GM12878 (cell line): ENCODE measurements around the gene KLHL20. TPM values are rescaled to one million over a fixed set of nuclear protein-coding genes. Genes with fewer than 3 reads are reported as not detected.

ENCODE experiments used
- ATAC-seq: fragments of 200-7000 bp; cut with Tn5 transposase; 3 replicates; pipeline ENCODE4 v1.9.1; 2020; ENCODE audit warnings: mild to moderate bottlenecking, moderate library complexity
- BruUV-seq: library from RNA; stranded (reverse); fragments of 400-500 nt; replicated peaks from 2 replicates; lab custom pipeline; 2021; lab: Mats Ljungman, UMichigan
- CTCF ChIA-PET: fragments of 300-600 bp; sonication (Branson Sonifier 250); formaldehyde crosslinking; extraction: SDS; loops from one replicate; lab custom pipeline; 2021; ENCODE audit warnings: inconsistent platforms; lab: Yijun Ruan, JAX
- POLR2A ChIA-PET: fragments of 350-600 bp; formaldehyde crosslinking; extraction: SDS; loops from one replicate; lab custom pipeline; 2021; ENCODE audit warnings: inconsistent platforms; lab: Charles Lee
- RAD21 ChIA-PET: fragments of 300-600 bp; sonication (Branson Sonifier 250); formaldehyde crosslinking; loops from one replicate; lab custom pipeline; 2023; ENCODE audit warnings: antibody characterized with exemption; ENCODE audit not compliant: unreplicated experiment; lab: Charles Lee
- SMC1A ChIA-PET: fragments of 300-600 bp; sonication (Branson Sonifier 250); formaldehyde crosslinking; loops from one replicate; lab custom pipeline; 2023; ENCODE audit not compliant: unreplicated experiment, uncharacterized antibody; lab: Charles Lee
- DNase-seq: peaks from one replicate; pipeline ENCODE4 v3.0.0-alpha.2; 2011; ENCODE audit warnings: low read depth, low spot score
- FAIRE-seq: peaks from 3 replicates; lab custom pipeline; 2011; peaks lifted over from hg19 to GRCh38; lab: Jason Lieb, UNC
- H2AFZ ChIP-seq: 2 replicates; pipeline ENCODE4 v1.6.0; 2011; ENCODE audit warnings: low read depth, low read length, control low read depth; ENCODE audit not compliant: control insufficient read depth
- H3K27ac ChIP-seq: 2 replicates; pipeline ENCODE4 v1.5.1; 2011; ENCODE audit warnings: control low read depth; ENCODE audit not compliant: control insufficient read depth, insufficient read depth
- H3K27me3 ChIP-seq, 2 experiments: replicated peaks in 1 of 2; 2 replicates each; pipeline versions ENCODE4 v1.6.0 to v1.6.1; 2011; ENCODE audit warnings: low read length in 1 of 2; ENCODE audit not compliant: control insufficient read depth in 2 of 2, insufficient read depth in 2 of 2
- H3K36me3 ChIP-seq, 2 experiments: 2 replicates each; pipeline ENCODE4 v1.5.1; 2011; ENCODE audit warnings: low read length in 1 of 2; ENCODE audit not compliant: control insufficient read depth in 2 of 2, insufficient read depth in 2 of 2
- H3K4me1 ChIP-seq: 2 replicates; pipeline ENCODE4 v1.6.1; 2011; ENCODE audit warnings: mild to moderate bottlenecking, low read length, moderate library complexity, mixed read lengths; ENCODE audit not compliant: control insufficient read depth, insufficient read depth
- H3K4me2 ChIP-seq: 2 replicates; pipeline ENCODE4 v1.6.0; 2011; ENCODE audit warnings: control low read depth; ENCODE audit not compliant: control insufficient read depth, insufficient read depth
- H3K4me3 ChIP-seq: fragments of 200-600 bp; sonication (generic); 2 replicates; pipeline ENCODE4 v1.5.1; 2016
- H3K79me2 ChIP-seq: 2 replicates; pipeline ENCODE4 v1.6.0; 2011; ENCODE audit warnings: low read length; ENCODE audit not compliant: control insufficient read depth, insufficient read depth
- H3K9ac ChIP-seq: 2 replicates; pipeline ENCODE4 v1.8.0; 2011; ENCODE audit warnings: low read length, control low read depth, mixed read lengths; ENCODE audit not compliant: control insufficient read depth, insufficient read depth
- H3K9me3 ChIP-seq: replicated peaks from 3 replicates; pipeline ENCODE4 v1.5.1; 2011; ENCODE audit warnings: mild to moderate bottlenecking, low read length; ENCODE audit not compliant: control insufficient read depth, insufficient read depth
- H4K20me1 ChIP-seq: 2 replicates; pipeline ENCODE4 v1.6.0; 2011; ENCODE audit not compliant: control insufficient read depth, insufficient read depth
- ASH2L ChIP-seq: fragments of 300-600, 200-600 bp; sonication (generic); IDR thresholded peaks from 2 replicates; pipeline ENCODE4 v1.6.1; 2017; ENCODE audit warnings: low read depth, mild to moderate bottlenecking, borderline replicate concordance
- CBX5 ChIP-seq: sonication (generic); IDR thresholded peaks from 2 replicates; pipeline ENCODE4 v1.6.1; 2016; ENCODE audit warnings: low read depth, moderate library complexity, mild to moderate bottlenecking, inconsistent platforms
- CEBPB ChIP-seq, 2 experiments: fragments of 150-350 bp in 1 of 2; IDR thresholded peaks; 2 replicates each; pipeline ENCODE4 v1.6.1; 2012 to 2014; ENCODE audit warnings: low read depth in 2 of 2, low read length in 2 of 2, borderline replicate concordance in 1 of 2, inconsistent platforms in 1 of 2
- HDAC2 ChIP-seq: fragments of 200-600 bp; sonication (generic); IDR thresholded peaks from 2 replicates; pipeline ENCODE4 v1.6.1; 2017
- JUND ChIP-seq: IDR thresholded peaks from 2 replicates; pipeline ENCODE4 v1.6.1; 2012; ENCODE audit warnings: low read depth, mild to moderate bottlenecking, low read length, improper control_type of control experiment, moderate library complexity
- MXI1 ChIP-seq: fragments of 150-350 bp; IDR thresholded peaks from 2 replicates; pipeline ENCODE4 v1.6.1; 2011; ENCODE audit warnings: low read depth, mild to moderate bottlenecking, inconsistent platforms, low read length, improper control_type of control experiment
- PAX5 ChIP-seq: IDR thresholded peaks from 2 replicates; pipeline ENCODE4 v1.6.1; 2011; ENCODE audit warnings: low read depth, low read length, borderline replicate concordance
- RELA ChIP-seq: fragments of 450-650 bp; IDR thresholded peaks from 2 replicates; pipeline ENCODE4 v1.8.0; 2014; ENCODE audit warnings: borderline replicate concordance; ENCODE audit not compliant: partially characterized antibody
- SKIL ChIP-seq: fragments of 450-650 bp; IDR thresholded peaks from 2 replicates; pipeline ENCODE4 v1.6.1; 2017; ENCODE audit warnings: mild to moderate bottlenecking, low read depth, inconsistent platforms; ENCODE audit not compliant: poor library complexity, severe bottlenecking
- SMARCA5 ChIP-seq: fragments of 450-650 bp; IDR thresholded peaks from 2 replicates; pipeline ENCODE4 v1.6.1; 2017; ENCODE audit warnings: mild to moderate bottlenecking
- SP1 ChIP-seq: IDR thresholded peaks from one replicate; pipeline ENCODE4 v1.6.1; 2011; ENCODE audit warnings: low read depth, low read length
- SREBF2 ChIP-seq: IDR thresholded peaks from 2 replicates; pipeline ENCODE4 v1.6.1; 2012; ENCODE audit warnings: mild to moderate bottlenecking, low read length
- STAT3 ChIP-seq: IDR thresholded peaks from 2 replicates; pipeline ENCODE4 v1.6.1; 2011; ENCODE audit warnings: low read depth, low read length, improper control_type of control experiment
- TAF1 ChIP-seq: IDR thresholded peaks from 2 replicates; pipeline ENCODE4 v1.6.1; 2011; ENCODE audit warnings: mild to moderate bottlenecking, low read depth, low read length, borderline replicate concordance
- TCF3 ChIP-seq: IDR thresholded peaks from 2 replicates; pipeline ENCODE4 v1.6.1; 2012; ENCODE audit warnings: low read depth, mild to moderate bottlenecking, low read length, borderline replicate concordance; ENCODE audit not compliant: insufficient read depth
- ZBED1 ChIP-seq: IDR thresholded peaks from 2 replicates; pipeline ENCODE4 v1.6.1; 2016; ENCODE audit warnings: borderline replicate concordance
- WGBS: methylation state at CpG from one replicate; pipeline ENCODE4 v1.1.6; 2016; ENCODE audit warnings: low lambda C conversion rate; ENCODE audit not compliant: insufficient replicate concordance, insufficient coverage; ENCODE audit errors: missing lambda C conversion rate; 5-methylcytosine and 5-hydroxymethylcytosine counted together
- in situ Hi-C: fragments of 300-500 bp; cut with MboI; formaldehyde crosslinking; loops from 9 replicates; pipeline ENCODE4 v1.14.3; 2018; ENCODE audit warnings: mixed read lengths
- intact Hi-C: fragments of 100-400 bp; cut with micrococcal nuclease; formaldehyde crosslinking; loops from one replicate; pipeline ENCODE4 v1.14.2; 2022; ENCODE audit not compliant: unreplicated experiment
- polyA plus RNA-seq, 11 experiments: library from polyadenylated mRNA; depleted of rRNA in 4 of 11; unstranded in 6 of 11; stranded (reverse) in 5 of 11; fragments of >200 nt; fragmentation: Nextera tagmentation in 4 of 11; fragmentation: Illumina TruSeq in 1 of 11; extraction: Ambion mirVana in 4 of 11; extraction: Trizol in 1 of 11; gene quantifications; 1 replicate in 1 of 11; 2 replicates in 10 of 11; pipeline versions ENCODE4 v1.2.1 to v1.2.3, GENCODE V29; 2011 to 2016; ENCODE audit warnings: inconsistent platforms in 2 of 11, missing spikeins in 2 of 11, low read depth in 1 of 11
- total RNA-seq, 4 experiments: library from RNA; depleted of rRNA in 3 of 4; stranded (reverse); fragments of >200 nt in 3 of 4; fragmentation: Illumina TruSeq in 1 of 4; extraction: Trizol in 1 of 4; gene quantifications; 2 replicates each; pipeline versions ENCODE4 v1.2.1 to v1.2.3, GENCODE V29; 2013 to 2021
- TF ChIP-seq, protein P1 (sequence below): fragments of 150-350 bp; IDR thresholded peaks from 2 replicates; pipeline ENCODE4 v1.6.1; 2014; ENCODE audit warnings: mild to moderate bottlenecking, low read depth, low read length

Gene KLHL20
- total and polyA plus RNA-seq, 10 of the 15 experiments (the other 5 are each of a cell fraction or from before 2014, with no cell fraction given), result 3.8 to 14.0 (median 10.0) TPM

DNA sequence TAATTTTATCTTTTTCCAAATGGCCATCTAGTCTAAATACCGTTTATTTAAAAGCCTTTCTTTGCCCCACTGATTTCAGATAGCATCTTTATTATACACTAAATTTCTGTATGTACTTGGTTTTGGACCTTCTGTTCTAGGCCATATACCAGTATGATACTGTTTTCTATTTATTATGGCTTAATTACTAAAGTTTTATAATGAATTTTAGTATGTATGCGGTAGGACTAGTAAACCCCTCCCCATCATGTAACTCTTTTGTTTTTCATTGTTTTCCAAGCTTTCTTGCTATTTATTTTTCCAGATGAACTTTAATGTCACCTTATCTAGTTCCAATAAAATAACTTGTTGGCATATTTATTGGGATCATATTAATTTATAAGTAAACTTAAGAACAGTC, 29.9 kb downstream of the KLHL20 start (continued):
- TF ChIP-seq CBX5 (no peak), ASH2L (no peak)

GRCh38 chr1:173749137-173749536, 34.4 kb downstream of the KLHL20 start:
- ChIA-PET SMC1A (no interaction called here), CTCF (interaction anchor here (0.8 to 0.9 kb wide), 2 partner anchors 283 to 318 kb away, joined by 3 read pairs; no protein-coding TSS in a partner anchor), RAD21 (no interaction called here), POLR2A (no interaction called here)
- peaks cover 0 to 3% of the 10 kb centered on the region in 2 experiments; a peak in 3 of 4 replicates for H3K36me3 ChIP-seq
- FAIRE-seq (peak; percentile 35), DNase-seq (no peak), ATAC-seq (no peak)
- H3K9me3 ChIP-seq, result no peaks in the 10 kb centered on the region
- in situ Hi-C loops (no loop called here), intact Hi-C loops (no loop called here)
- no TSS peak for BruUV-seq
- H3K79me2 ChIP-seq, result no peaks in the 10 kb centered on the region
- no peak overlapping the region for H3K4me2 ChIP-seq
- WGBS, result 98% methylated on average over 4 of the region's 4 CpGs
- no peaks in the 10 kb centered on the region for H3K4me1 ChIP-seq
- no peak overlapping the region for H2AFZ ChIP-seq
- no peaks in the 10 kb centered on the region for H3K27me3 ChIP-seq
- no peak overlapping the region for H3K4me3 ChIP-seq
- H3K27ac ChIP-seq, result no peak overlapping the region
- TF ChIP-seq, protein P1, sequence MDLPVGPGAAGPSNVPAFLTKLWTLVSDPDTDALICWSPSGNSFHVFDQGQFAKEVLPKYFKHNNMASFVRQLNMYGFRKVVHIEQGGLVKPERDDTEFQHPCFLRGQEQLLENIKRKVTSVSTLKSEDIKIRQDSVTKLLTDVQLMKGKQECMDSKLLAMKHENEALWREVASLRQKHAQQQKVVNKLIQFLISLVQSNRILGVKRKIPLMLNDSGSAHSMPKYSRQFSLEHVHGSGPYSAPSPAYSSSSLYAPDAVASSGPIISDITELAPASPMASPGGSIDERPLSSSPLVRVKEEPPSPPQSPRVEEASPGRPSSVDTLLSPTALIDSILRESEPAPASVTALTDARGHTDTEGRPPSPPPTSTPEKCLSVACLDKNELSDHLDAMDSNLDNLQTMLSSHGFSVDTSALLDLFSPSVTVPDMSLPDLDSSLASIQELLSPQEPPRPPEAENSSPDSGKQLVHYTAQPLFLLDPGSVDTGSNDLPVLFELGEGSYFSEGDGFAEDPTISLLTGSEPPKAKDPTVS, result no peak
- TF ChIP-seq SKIL (no peak), TAF1 (no peak), MXI1 (no peak), ZBED1 (no peak), CEBPB (IDR thresholded peaks at IDR 0.05; ENCODE audit: borderline replicate concordance in 1 of 2, low read depth in 2 of 2, low read length in 2 of 2) (no peak), TCF3 (no peak), RELA (no peak), SREBF2 (no peak), STAT3 (no peak), PAX5 (no peak), SP1 (no peak), SMARCA5 (no peak), JUND (no peak), HDAC2 (no peak)
- no peaks in the 10 kb centered on the region for H4K20me1 ChIP-seq
- no peak overlapping the region for H3K9ac ChIP-seq
